ENCODE data around the gene ARPC5.

Gene ARPC5

GRCh38 chr1:183586455-183586854 is 49.1 kb downstream of the ARPC5 start:
- DNase-seq (ENCODE audit: low read depth in 2 of 2) = no peak

GRCh38 chr1:183585038-183585437 is 50.5 kb downstream of the ARPC5 start:
- no peak for DNase-seq (ENCODE audit: low read depth in 2 of 2)

DNA sequence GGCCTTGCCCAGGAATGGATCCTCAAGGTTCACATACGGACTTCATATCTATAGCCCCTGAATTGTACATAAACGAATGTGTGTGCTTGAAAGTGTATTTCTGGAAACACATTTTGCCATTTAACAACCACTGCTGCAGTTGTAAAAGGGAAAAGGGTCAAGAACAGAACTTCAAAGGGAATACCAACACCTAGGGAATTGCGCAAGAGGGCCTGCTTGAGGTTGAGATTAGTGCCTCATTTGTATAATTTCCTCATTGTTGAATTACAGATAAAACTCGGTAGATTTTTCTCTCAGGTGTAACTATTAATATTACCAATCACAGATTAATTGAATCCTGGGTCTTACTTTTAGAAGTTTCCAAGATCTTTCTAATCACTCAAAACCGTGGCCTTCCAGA is 51.4 kb downstream of the ARPC5 start:
- DNase-seq (ENCODE audit: low read depth in 2 of 2) = no peak

GRCh38 chr1:183583466-183583865 is 52.1 kb downstream of the ARPC5 start:
- DNase-seq (ENCODE audit: low read depth in 2 of 2) = no peak

DNA sequence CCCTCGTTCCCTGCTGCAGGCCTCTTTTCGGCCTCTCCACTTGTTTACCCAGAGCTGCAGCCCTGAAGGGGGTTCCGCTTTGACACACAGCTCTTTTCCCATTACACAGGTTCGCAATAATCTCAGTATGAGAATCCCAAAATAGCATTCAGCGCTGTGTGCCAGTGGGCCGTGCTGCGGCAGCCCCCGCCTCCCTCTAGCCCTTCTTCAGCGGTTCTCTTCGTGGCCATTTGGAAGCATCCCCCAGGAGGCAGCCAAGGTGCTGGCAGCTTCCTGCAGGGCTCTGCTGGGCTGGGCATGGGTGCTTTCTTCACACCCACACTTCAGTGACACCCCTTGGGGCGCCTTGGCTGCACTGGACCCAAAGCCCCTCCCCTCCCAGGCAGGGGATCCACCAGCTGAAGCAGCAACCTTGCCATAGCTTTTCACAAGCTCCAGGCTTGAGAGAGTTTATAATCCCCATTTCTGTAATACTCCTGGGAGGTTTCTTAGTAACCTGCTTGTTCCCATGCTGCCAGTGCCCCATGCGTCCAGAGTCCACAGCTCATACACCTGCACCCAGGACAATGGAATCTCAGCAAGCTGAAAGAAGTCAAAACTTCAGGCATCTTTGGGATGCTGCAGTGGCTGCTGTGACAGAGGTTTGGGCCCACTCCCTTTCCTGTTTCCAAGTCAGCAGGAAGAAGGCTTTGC is 53.4 kb downstream of the ARPC5 start:
- DNase-seq (ENCODE audit: low read depth in 2 of 2) = no peak

DNA sequence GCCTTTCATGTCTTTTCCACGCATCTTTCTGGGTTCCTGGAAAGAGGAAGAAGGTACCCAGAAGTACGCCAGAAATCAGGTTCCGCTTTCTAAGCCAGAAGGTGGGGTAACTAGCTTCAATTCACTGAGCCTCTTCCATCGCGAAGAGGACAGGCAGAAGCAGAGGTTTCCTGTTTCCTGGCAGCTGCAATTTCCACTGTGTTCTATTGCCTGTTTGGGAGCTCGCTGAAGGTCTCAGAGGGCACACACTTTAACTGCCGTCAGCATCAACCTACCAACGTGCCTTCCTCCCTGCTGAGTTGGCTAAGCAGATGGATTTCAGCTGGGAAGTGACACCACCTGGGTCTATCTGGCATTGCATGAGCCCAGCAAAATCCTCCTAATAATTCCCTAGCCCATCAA is 55.3 kb downstream of the ARPC5 start:
- DNase-seq (ENCODE audit: low read depth in 2 of 2) = no peak

- DNase-seq (ENCODE audit: low read depth in 2 of 2) = no peak
Measured at GRCh38 chr1:183578856-183579255, 56.7 kb downstream of the ARPC5 start.

- no peak for DNase-seq (ENCODE audit: low read depth in 2 of 2)
Measured at GRCh38 chr1:183577897-183578465, 57.6 kb downstream of the ARPC5 start.

DNA sequence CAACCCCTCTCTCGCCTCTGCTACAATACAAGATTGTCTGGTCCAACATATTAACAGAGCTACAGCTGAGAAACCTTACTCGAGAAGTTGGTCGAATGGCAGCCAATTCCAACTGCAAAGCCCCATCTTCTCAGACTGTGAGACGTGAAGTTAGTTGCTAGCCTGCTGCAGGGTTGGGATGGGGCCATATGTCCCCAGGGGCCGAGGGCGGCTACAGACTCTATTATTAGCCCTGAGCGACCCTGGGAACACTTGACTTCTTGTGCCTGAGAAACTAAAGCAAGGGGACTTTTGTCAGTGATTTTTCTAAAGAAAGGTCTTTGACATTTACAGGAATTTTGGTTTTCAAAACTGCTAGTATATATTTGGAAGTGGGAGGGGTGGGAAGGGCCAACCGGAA is 59.0 kb downstream of the ARPC5 start:
- DNase-seq (ENCODE audit: low read depth in 2 of 2) = no peak

GRCh38 chr1:183575606-183576005 is 60.0 kb downstream of the ARPC5 start:
- DNase-seq (ENCODE audit: low read depth in 2 of 2) = no peak

- no peak for DNase-seq (ENCODE audit: low read depth in 2 of 2)
Measured at GRCh38 chr1:183572721-183573120, 62.9 kb downstream of the ARPC5 start.

DNA sequence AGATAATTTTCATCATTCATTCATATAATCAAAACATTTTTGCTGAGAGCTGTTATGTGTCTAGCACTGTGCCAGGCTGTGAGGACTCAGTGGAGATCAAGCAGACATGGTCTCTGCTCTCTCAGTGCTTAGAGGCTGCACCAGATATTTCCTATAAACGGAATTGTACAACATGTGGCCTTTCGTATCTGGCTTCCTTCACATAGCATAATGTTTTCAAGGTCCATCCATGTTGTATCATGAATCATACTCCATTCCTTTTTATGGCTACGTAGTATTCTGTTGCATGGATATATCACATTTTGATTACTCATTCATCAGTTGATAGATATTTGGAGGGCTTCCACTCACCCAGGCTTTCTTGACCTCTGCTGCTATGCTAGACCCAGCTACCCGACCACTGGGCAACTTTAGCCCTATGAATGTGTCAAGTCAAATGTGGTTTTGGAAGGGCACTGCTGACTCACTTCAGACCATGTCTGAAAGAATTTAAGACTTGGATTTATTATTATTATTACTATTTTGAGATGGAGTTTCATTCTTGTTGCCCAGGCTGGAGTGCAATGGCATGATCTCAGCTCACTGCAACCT is 63.8 kb downstream of the ARPC5 start:
- DNase-seq (ENCODE audit: low read depth in 2 of 2) = no peak

Measured in stimulated activated CD4-positive, alpha-beta T cell treated with anti-CD3 and anti-CD28 coated beads, Interleukin-12 subunit alpha, Interleukin-12 subunit beta, amount 100 ng/mL, for 24 hours (primary cell).